ENCODE data around the gene TMSB4X. TPM values are rescaled to one million over a fixed set of nuclear protein-coding genes. Genes with fewer than 3 reads are reported as not detected.
A peak's percentile ranks its signal among the peaks of the same experiment; 100 is the strongest.

The TMSB4X gene
- total RNA-seq, 4 donors from 2014 or later, result 3,029 to 4,490 (median 3,421) TPM

- Histone ChIP-seq H3K27me3 (no peaks in the 10 kb centered on the region), H3K4me3 (no peak overlapping the region), H3K36me3 (no peaks in the 10 kb centered on the region), H3K27ac (peak overlapping the region in 2 of 4 donors; percentile 58 to 68), H3K4me1 (peaks cover 0 to 12% (median under 1%) of the 10 kb centered on the region in 4 donors), H3K9me3 (no peaks in the 10 kb centered on the region)
- TF ChIP-seq, protein P1, sequence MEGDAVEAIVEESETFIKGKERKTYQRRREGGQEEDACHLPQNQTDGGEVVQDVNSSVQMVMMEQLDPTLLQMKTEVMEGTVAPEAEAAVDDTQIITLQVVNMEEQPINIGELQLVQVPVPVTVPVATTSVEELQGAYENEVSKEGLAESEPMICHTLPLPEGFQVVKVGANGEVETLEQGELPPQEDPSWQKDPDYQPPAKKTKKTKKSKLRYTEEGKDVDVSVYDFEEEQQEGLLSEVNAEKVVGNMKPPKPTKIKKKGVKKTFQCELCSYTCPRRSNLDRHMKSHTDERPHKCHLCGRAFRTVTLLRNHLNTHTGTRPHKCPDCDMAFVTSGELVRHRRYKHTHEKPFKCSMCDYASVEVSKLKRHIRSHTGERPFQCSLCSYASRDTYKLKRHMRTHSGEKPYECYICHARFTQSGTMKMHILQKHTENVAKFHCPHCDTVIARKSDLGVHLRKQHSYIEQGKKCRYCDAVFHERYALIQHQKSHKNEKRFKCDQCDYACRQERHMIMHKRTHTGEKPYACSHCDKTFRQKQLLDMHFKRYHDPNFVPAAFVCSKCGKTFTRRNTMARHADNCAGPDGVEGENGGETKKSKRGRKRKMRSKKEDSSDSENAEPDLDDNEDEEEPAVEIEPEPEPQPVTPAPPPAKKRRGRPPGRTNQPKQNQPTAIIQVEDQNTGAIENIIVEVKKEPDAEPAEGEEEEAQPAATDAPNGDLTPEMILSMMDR (IDR thresholded peaks at IDR 0.05), result no peak
- TF ChIP-seq EP300 (IDR thresholded peaks at IDR 0.05) (no peak), POLR2A (IDR thresholded peaks at IDR 0.05) (no peak)
- 74 to 90% methylated on average over 3 to 4 of the region's 4 CpGs for WGBS, 2 donors
- DNase-seq (ENCODE audit: low spot score in 2 of 2), result no peak
Observed at GRCh38 chrX:12954981-12955380, 19.9 kb upstream of the TMSB4X start.

DNA sequence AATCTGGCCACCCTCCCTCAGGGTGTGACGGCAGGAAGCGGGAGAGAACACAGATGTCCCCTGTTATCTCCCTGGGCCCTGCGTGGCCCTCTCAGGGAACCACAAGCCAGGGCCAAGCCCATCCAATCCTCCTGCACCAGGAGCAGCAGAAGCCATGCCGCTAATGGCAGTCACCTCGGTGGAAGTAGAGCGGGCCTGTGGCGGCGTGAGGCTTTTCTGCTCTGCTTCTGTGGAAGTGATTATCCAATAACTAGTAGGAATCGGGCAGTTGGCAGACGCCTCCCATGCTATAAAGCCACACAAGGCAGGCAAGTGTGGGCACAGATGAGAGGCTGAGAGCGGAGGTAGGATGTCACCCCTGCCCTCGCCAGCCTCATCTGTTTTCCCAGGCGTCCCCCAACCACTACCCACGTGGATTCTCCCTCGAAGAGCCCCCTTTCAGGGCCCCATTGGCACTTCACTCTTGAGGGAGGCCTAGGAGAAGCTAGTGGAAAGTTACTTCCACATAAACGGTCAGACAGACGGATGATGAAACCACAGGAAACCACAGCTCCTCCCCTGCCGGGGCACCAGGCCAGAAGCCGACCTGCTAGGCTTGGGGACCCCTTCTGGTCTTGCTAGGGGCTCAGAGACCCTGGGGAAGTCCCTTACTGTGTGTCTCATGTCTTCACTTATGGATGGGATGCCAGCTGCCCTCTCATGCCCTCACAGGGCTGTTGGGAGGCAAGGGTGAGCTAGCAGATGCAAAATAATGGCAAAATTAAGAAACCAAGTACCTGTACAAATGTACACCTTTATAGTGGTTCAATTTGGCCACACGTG lies 18.8 kb upstream of the TMSB4X start:
- DNase-seq (ENCODE audit: low spot score in 2 of 2), result peak in 1 of 2 donors; percentile 47
- 32 to 62% methylated on average over 5 to 20 of the region's 20 CpGs for WGBS, 2 donors

GRCh38 chrX:12956704-12957534 lies 18.0 kb upstream of the TMSB4X start:
- TF ChIP-seq POLR2A (IDR thresholded peaks at IDR 0.05) (no peak), EP300 (IDR thresholded peaks at IDR 0.05) (peak in 1 of 2 donors; percentile 40)
- TF ChIP-seq, protein P1 (IDR thresholded peaks at IDR 0.05), result no peak
- peak overlapping the region; percentile 15 to 73 (median 70) for H3K27ac ChIP-seq
- H3K4me3 ChIP-seq, result no peak overlapping the region
- H3K4me1 ChIP-seq, result peaks cover 0 to 12% (median 0%) of the 10 kb centered on the region in 4 donors
- no peaks in the 10 kb centered on the region for H3K27me3 ChIP-seq
- H3K9me3 ChIP-seq, result no peaks in the 10 kb centered on the region
- no peaks in the 10 kb centered on the region for H3K36me3 ChIP-seq
- WGBS, 2 donors, result 59 to 72% methylated on average over 7 to 8 of the region's 8 CpGs
- no peak for DNase-seq (ENCODE audit: low spot score in 2 of 2)

More for the DNA sequence above, 18.8 kb upstream of the TMSB4X start:
- no peaks in the 10 kb centered on the region for H3K9me3 ChIP-seq
- H3K27me3 ChIP-seq, result no peaks in the 10 kb centered on the region
- TF ChIP-seq EP300 (IDR thresholded peaks at IDR 0.05), result peak in 1 of 2 donors; percentile 37
- TF ChIP-seq POLR2A (IDR thresholded peaks at IDR 0.05), result no peak
- H3K4me1 ChIP-seq, result peaks cover 0 to 12% (median 0%) of the 10 kb centered on the region in 4 donors
- H3K36me3 ChIP-seq, result no peaks in the 10 kb centered on the region
- H3K4me3 ChIP-seq, result no peak overlapping the region
- peak overlapping the region; percentile 15 to 73 (median 70) for H3K27ac ChIP-seq

DNA sequence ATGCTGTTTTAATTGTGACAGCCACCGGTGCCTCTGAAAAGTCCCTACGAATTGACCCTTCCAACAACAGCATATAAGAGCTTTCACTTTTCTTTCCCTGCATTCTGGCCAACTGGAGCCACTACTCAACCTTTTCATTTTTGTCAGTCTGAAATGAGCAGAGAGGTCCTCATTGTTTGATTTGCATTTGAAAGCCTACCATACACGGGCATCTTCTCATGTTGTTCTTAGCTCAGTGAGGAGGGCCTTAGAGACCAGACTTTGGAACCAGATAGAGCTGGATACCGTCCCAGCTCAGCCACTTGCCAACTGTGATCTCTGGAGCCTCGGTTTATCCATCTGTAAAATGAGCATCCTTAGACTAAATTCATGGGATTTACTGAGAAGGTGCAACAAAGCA lies 16.9 kb upstream of the TMSB4X start:
- TF ChIP-seq EP300 (IDR thresholded peaks at IDR 0.05) (no peak), POLR2A (IDR thresholded peaks at IDR 0.05) (no peak)
- TF ChIP-seq, protein P1 (IDR thresholded peaks at IDR 0.05), result no peak
- Histone ChIP-seq H3K27ac (peak overlapping the region in 1 of 4 donors; percentile 67), H3K27me3 (no peaks in the 10 kb centered on the region), H3K4me3 (no peak overlapping the region), H3K36me3 (no peaks in the 10 kb centered on the region), H3K9me3 (no peaks in the 10 kb centered on the region), H3K4me1 (peaks cover 0 to 12% (median 0%) of the 10 kb centered on the region in 4 donors)
- 58 to 67% methylated on average over 4 to 5 of the region's 5 CpGs for WGBS, 2 donors
- DNase-seq (ENCODE audit: low spot score in 2 of 2), result no peak

- Histone ChIP-seq H3K9me3 (no peaks in the 10 kb centered on the region), H3K4me3 (no peak overlapping the region), H3K4me1 (peaks cover 0 to 12% (median 0%) of the 10 kb centered on the region in 4 donors), H3K36me3 (no peaks in the 10 kb centered on the region), H3K27ac (peak overlapping the region in 1 of 4 donors; percentile 67), H3K27me3 (no peaks in the 10 kb centered on the region)
- DNase-seq (ENCODE audit: low spot score in 2 of 2), result no peak
- TF ChIP-seq POLR2A (IDR thresholded peaks at IDR 0.05) (no peak), EP300 (IDR thresholded peaks at IDR 0.05) (no peak)
- TF ChIP-seq, protein P1 (IDR thresholded peaks at IDR 0.05), result no peak
- WGBS, 2 donors, result 93 to 95% methylated on average over 4 of the region's 4 CpGs
Observed at GRCh38 chrX:12958461-12958860, 16.4 kb upstream of the TMSB4X start.

All from tibial nerve (tissue), 4 donors.